Mucosa of rectum (tissue), 2 donors: ENCODE results near the gene SPIRE1.

Source experiments
- H3K27ac ChIP-seq, 2 donors: one replicate each; pipeline ENCODE4 v1.7.0; 2013; ENCODE audit warnings: inconsistent platforms in 2 of 2, low read depth in 2 of 2, low read length in 2 of 2
- H3K27me3 ChIP-seq, 2 donors: one replicate each; pipeline ENCODE4 v1.7.0; 2013; ENCODE audit warnings: low read length in 2 of 2; ENCODE audit not compliant: control insufficient read depth in 2 of 2, insufficient read depth in 2 of 2
- H3K36me3 ChIP-seq, 2 donors: one replicate each; pipeline ENCODE4 v1.7.0; 2013; ENCODE audit warnings: low read length in 2 of 2; ENCODE audit not compliant: control insufficient read depth in 2 of 2, insufficient read depth in 2 of 2
- H3K4me1 ChIP-seq, 2 donors: one replicate each; pipeline ENCODE4 v1.7.0; 2013; ENCODE audit warnings: low read length in 2 of 2, mild to moderate bottlenecking in 1 of 2; ENCODE audit not compliant: control insufficient read depth in 2 of 2, insufficient read depth in 2 of 2
- H3K4me3 ChIP-seq, 2 donors: one replicate each; pipeline ENCODE4 v1.7.0; 2013; ENCODE audit warnings: low read length in 2 of 2
- H3K9ac ChIP-seq, 2 donors: one replicate each; pipeline ENCODE4 v1.7.0; 2013; ENCODE audit warnings: low read length in 2 of 2, low read depth in 1 of 2, mild to moderate bottlenecking in 1 of 2
- H3K9me3 ChIP-seq, 2 donors: one replicate each; pipeline ENCODE4 v1.7.0; 2013; ENCODE audit warnings: low read length in 2 of 2; ENCODE audit not compliant: control insufficient read depth in 2 of 2
- donor health status: healthy.
- donor health status: Normal muscosa, but diverticular disease.

SPIRE1 gene

GRCh38 chr18:12534820-12535219, 123.1 kb downstream of the SPIRE1 start:
- Histone ChIP-seq H3K36me3 (no peaks in the 10 kb centered on the region), H3K9me3 (no peaks in the 10 kb centered on the region), H3K4me1 (no peaks in the 10 kb centered on the region), H3K9ac (no peak overlapping the region), H3K27ac (no peak overlapping the region), H3K4me3 (no peak overlapping the region), H3K27me3 (no peaks in the 10 kb centered on the region)

GRCh38 chr18:12532661-12533060, 125.2 kb downstream of the SPIRE1 start:
- Histone ChIP-seq H3K27ac (no peak overlapping the region), H3K4me3 (no peak overlapping the region), H3K9me3 (no peaks in the 10 kb centered on the region), H3K36me3 (no peaks in the 10 kb centered on the region), H3K4me1 (no peaks in the 10 kb centered on the region), H3K27me3 (no peaks in the 10 kb centered on the region), H3K9ac (no peak overlapping the region)

GRCh38 chr18:12531749-12532148, 126.2 kb downstream of the SPIRE1 start:
- Histone ChIP-seq H3K4me1 (no peaks in the 10 kb centered on the region), H3K27me3 (no peaks in the 10 kb centered on the region), H3K27ac (no peak overlapping the region), H3K36me3 (no peaks in the 10 kb centered on the region), H3K9ac (no peak overlapping the region), H3K4me3 (no peak overlapping the region), H3K9me3 (no peaks in the 10 kb centered on the region)

- Histone ChIP-seq H3K36me3 (no peaks in the 10 kb centered on the region), H3K9ac (no peak overlapping the region), H3K9me3 (no peaks in the 10 kb centered on the region), H3K27ac (no peak overlapping the region), H3K4me3 (no peak overlapping the region), H3K27me3 (no peaks in the 10 kb centered on the region), H3K4me1 (no peaks in the 10 kb centered on the region)
Measured at GRCh38 chr18:12520442-12520992, 137.4 kb downstream of the SPIRE1 start.

GRCh38 chr18:12518832-12519531, 138.9 kb downstream of the SPIRE1 start:
- no peak overlapping the region for H3K9ac ChIP-seq

GRCh38 chr18:12518326-12518725, 139.6 kb downstream of the SPIRE1 start:
- H3K27ac ChIP-seq: no peak overlapping the region
- H3K27me3 ChIP-seq: no peaks in the 10 kb centered on the region
- H3K9ac ChIP-seq: no peak overlapping the region
- H3K4me1 ChIP-seq: no peaks in the 10 kb centered on the region
- H3K4me3 ChIP-seq: no peak overlapping the region
- no peaks in the 10 kb centered on the region for H3K36me3 ChIP-seq
- H3K9me3 ChIP-seq: no peaks in the 10 kb centered on the region

More at GRCh38 chr18:12518832-12519531, 138.9 kb downstream of the SPIRE1 start:
- H3K4me1 ChIP-seq: no peaks in the 10 kb centered on the region
- H3K27me3 ChIP-seq: no peaks in the 10 kb centered on the region
- H3K36me3 ChIP-seq: no peaks in the 10 kb centered on the region
- no peak overlapping the region for H3K4me3 ChIP-seq
- no peaks in the 10 kb centered on the region for H3K9me3 ChIP-seq
- H3K27ac ChIP-seq: no peak overlapping the region

- Histone ChIP-seq H3K9ac (no peak overlapping the region), H3K27me3 (no peaks in the 10 kb centered on the region), H3K4me1 (no peaks in the 10 kb centered on the region), H3K9me3 (no peaks in the 10 kb centered on the region), H3K4me3 (no peak overlapping the region), H3K27ac (no peak overlapping the region), H3K36me3 (no peaks in the 10 kb centered on the region)
Measured at GRCh38 chr18:12517142-12517825, 140.6 kb downstream of the SPIRE1 start.

GRCh38 chr18:12516049-12516630, 141.8 kb downstream of the SPIRE1 start:
- Histone ChIP-seq H3K9me3 (no peaks in the 10 kb centered on the region), H3K4me1 (no peaks in the 10 kb centered on the region), H3K9ac (no peak overlapping the region), H3K27me3 (no peaks in the 10 kb centered on the region), H3K4me3 (no peak overlapping the region), H3K27ac (no peak overlapping the region), H3K36me3 (no peaks in the 10 kb centered on the region)

GRCh38 chr18:12515550-12515949, 142.4 kb downstream of the SPIRE1 start:
- Histone ChIP-seq H3K4me3 (no peak overlapping the region), H3K27ac (no peak overlapping the region), H3K4me1 (no peaks in the 10 kb centered on the region), H3K27me3 (no peaks in the 10 kb centered on the region), H3K36me3 (no peaks in the 10 kb centered on the region), H3K9me3 (no peaks in the 10 kb centered on the region), H3K9ac (no peak overlapping the region)

GRCh38 chr18:12507007-12507406, 150.9 kb downstream of the SPIRE1 start:
- H3K4me3 ChIP-seq: no peak overlapping the region
- H3K4me1 ChIP-seq: no peaks in the 10 kb centered on the region
- no peaks in the 10 kb centered on the region for H3K9me3 ChIP-seq
- no peak overlapping the region for H3K9ac ChIP-seq
- H3K27me3 ChIP-seq: no peaks in the 10 kb centered on the region
- no peaks in the 10 kb centered on the region for H3K36me3 ChIP-seq
- H3K27ac ChIP-seq: no peak overlapping the region
